Left kidney (tissue), 8 donors: ENCODE results near the gene RPF1. TPM values are rescaled to one million over a fixed set of nuclear protein-coding genes. Genes with fewer than 3 reads are reported as not detected.
"Not testable (repeated sequence)": the region's sequence is repeated elsewhere in the genome, so short reads cannot be mapped to it uniquely, and the experiment has no call there.

Source experiments
- DNase-seq: peaks from one replicate; pipeline ENCODE4 v3.0.0-alpha.2; 2013
- long read RNA-seq, 8 donors: transcript quantifications; one replicate each; lab custom pipeline, GENCODE V29; 2026
- polyA plus RNA-seq: library from polyadenylated mRNA; unstranded; fragments of 120-200 nt; gene quantifications from one replicate; pipeline ENCODE4 v1.2.1, GENCODE V29; 2013; ENCODE audit not compliant: insufficient read length

Gene RPF1, protein sequence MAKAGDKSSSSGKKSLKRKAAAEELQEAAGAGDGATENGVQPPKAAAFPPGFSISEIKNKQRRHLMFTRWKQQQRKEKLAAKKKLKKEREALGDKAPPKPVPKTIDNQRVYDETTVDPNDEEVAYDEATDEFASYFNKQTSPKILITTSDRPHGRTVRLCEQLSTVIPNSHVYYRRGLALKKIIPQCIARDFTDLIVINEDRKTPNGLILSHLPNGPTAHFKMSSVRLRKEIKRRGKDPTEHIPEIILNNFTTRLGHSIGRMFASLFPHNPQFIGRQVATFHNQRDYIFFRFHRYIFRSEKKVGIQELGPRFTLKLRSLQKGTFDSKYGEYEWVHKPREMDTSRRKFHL
- polyA plus RNA-seq, result 47.4 TPM
- long read RNA-seq, donor 1, transcript RPF1-201 (9 exons, 1,385 nt), result major isoform, 19 of 963 reads
- long read RNA-seq, donor 1, partial matches to known transcripts, result 174 of 963 reads
- long read RNA-seq, donor 1, other reads (novel, unspliced or antisense), result 768 of 963 reads
- long read RNA-seq, donor 2, transcript RPF1-201 (9 exons, 1,385 nt), result major isoform, 22 of 40 reads
- long read RNA-seq, donor 2, partial matches to known transcripts, result 15 of 40 reads
- long read RNA-seq, donor 2, other reads (novel, unspliced or antisense), result 0 of 40 reads
- long read RNA-seq, donor 3, transcript RPF1-201 (9 exons, 1,385 nt), result major isoform, 7 of 37 reads
- long read RNA-seq, donor 3, partial matches to known transcripts, result 21 of 37 reads
- long read RNA-seq, donor 3, other reads (novel, unspliced or antisense), result 7 of 37 reads
- long read RNA-seq, donor 4, partial matches to known transcripts, result 58 of 168 reads
- long read RNA-seq, donor 4, other reads (novel, unspliced or antisense), result 108 of 168 reads
- long read RNA-seq, donor 5, transcript RPF1-201 (9 exons, 1,385 nt), result major isoform, 33 of 53 reads
- long read RNA-seq, donor 5, partial matches to known transcripts, result 15 of 53 reads
- long read RNA-seq, donor 5, other reads (novel, unspliced or antisense), result 5 of 53 reads
- long read RNA-seq, donor 6, transcript RPF1-201 (9 exons, 1,385 nt), result major isoform, 13 of 36 reads
- long read RNA-seq, donor 6, partial matches to known transcripts, result 21 of 36 reads
- long read RNA-seq, donor 6, other reads (novel, unspliced or antisense), result 0 of 36 reads
- long read RNA-seq, donor 7, transcript RPF1-201 (9 exons, 1,385 nt), result major isoform, 21 of 40 reads
- long read RNA-seq, donor 7, partial matches to known transcripts, result 18 of 40 reads
- long read RNA-seq, donor 7, other reads (novel, unspliced or antisense), result 0 of 40 reads
- long read RNA-seq, donor 8, transcript RPF1-201 (9 exons, 1,385 nt), result major isoform, 11 of 18 reads
- long read RNA-seq, donor 8, partial matches to known transcripts, result 7 of 18 reads
- long read RNA-seq, donor 8, other reads (novel, unspliced or antisense), result 0 of 18 reads

- DNase-seq, result peak; percentile 87
Measured at GRCh38 chr1:84478876-84479868, at the start of gene RPF1. Gene RPF1, plus strand, starts transcription at chr1:84479266. Its CDS starts 16 bp downstream, at chr1:84479282.

DNA sequence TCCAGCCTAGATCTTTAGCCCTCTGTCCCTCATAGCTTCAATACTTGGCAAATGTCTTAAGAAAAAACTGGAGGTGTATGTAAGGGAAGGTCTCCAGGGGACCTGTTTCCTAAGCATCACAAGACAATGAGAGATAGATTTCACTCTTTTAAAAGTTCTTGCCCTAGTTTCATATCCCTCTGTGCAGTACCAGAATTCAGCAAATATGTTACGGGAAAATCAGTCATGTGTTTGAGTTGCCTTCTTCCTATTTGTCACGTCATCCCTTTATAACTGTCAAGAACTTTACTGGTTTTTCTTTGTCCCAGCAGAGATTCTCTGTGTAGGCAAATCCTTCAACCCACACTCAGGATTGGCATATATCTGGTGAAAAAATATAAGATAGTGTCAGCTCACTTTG is 48.5 kb upstream of the RPF1 start:
- no peak for DNase-seq

GRCh38 chr1:84433258-84434080 is 45.6 kb upstream of the RPF1 start:
- DNase-seq, result peak; percentile 72

- no peak for DNase-seq
Measured at GRCh38 chr1:84434081-84434769, 44.8 kb upstream of the RPF1 start.

- no peak for DNase-seq
Measured at GRCh38 chr1:84434801-84435549, 44.1 kb upstream of the RPF1 start.

GRCh38 chr1:84436876-84437655 is 42.0 kb upstream of the RPF1 start:
- DNase-seq, result no peak

- peak; percentile 50 for DNase-seq
Measured at GRCh38 chr1:84442256-84442655, 36.8 kb upstream of the RPF1 start.

- not testable (repeated sequence) for DNase-seq
Measured at GRCh38 chr1:84442747-84443646, 36.1 kb upstream of the RPF1 start.

GRCh38 chr1:84448704-84449103 is 30.4 kb upstream of the RPF1 start:
- DNase-seq, result not testable (repeated sequence)

DNA sequence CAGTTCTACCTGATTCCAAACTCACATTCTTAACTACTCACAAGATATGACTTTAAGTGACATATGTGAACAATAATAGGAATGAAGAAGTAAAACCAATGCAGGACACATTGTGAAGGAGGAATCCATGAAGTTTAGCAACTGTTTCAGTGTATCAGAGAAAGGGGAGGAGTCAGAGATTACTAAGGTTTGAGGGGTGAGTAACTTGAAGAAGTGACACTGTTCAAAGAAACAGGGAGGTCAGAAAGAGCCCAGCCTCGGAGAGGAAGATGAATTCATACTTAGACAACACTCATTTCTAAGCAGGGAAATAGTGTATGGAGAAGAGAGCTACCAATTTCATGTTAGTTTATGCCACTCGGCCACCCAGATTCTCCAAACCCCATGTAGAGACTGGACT is 28.2 kb upstream of the RPF1 start:
- no peak for DNase-seq

DNA sequence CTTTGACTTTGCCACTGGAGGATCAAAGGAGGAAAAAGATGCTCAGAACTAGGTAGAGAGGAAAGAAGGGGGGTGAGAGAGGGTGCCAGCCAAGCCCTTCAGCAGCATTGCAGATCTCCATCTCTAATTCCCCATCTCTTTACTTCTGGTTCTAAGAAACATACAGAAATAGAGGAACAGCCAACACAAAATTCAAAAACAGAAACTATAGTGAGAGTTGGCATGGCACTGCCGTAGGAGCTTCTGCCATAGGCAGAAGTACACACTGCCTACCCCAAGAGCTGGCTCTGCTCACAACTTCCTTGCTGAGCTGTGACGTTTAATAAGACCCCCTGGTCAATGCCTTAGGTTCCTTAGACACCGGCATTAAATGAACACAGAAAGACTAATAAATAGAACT is 26.6 kb upstream of the RPF1 start:
- no peak for DNase-seq

- no peak for DNase-seq
Measured at GRCh38 chr1:84462118-84462517, 16.9 kb upstream of the RPF1 start.

DNA sequence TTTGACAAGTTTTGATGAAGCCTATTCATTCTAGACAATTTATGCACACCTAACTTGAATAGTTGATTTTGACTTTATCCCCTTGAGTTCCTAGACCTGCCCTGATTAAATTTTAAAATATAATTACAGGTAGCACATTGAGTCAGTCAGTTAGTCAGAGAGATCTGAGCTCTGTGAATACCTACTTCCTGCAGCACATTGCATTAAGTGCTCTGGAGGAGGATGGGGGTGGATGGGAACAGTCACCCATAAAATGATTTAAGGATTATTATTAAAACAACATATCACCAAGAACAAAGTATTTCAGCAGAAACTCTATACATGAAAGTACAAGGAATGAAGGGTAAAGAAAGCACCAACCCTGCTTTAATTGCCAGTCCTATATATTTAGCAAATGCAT is 11.8 kb upstream of the RPF1 start:
- no peak for DNase-seq

GRCh38 chr1:84476225-84476624 is 2.8 kb upstream of the RPF1 start:
- DNase-seq, result no peak

GRCh38 chr1:84479998-84480397 is 932 bp downstream of the RPF1 start:
- DNase-seq, result no peak

DNA sequence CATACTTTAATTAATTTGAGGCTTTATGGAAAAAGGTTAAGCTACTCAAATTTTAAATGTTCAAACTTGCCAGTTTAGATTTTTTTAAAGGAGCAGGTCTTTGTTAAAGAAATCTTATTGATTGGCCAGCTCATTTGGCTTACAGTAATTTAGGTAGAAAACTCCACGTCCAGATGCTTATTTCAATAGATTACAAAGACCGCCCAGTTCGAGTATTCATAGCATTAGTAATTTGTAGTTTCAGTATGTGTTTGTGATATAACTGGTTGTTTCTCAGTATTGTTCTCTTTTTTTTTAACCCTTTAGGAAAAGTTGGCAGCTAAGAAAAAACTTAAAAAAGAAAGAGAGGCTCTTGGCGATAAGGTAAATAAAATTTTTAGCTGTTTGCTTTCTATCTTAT is 1.6 kb downstream of the RPF1 start:
- no peak for DNase-seq
